DOHH2 (cell line): ENCODE measurements around the gene PRDX6.
"Not testable (repeated sequence)": the region's sequence is repeated elsewhere in the genome, so short reads cannot be mapped to it uniquely, and the experiment has no call there.

Experiments used
- EZH2phosphoT487 ChIP-seq: fragments of 200-600 bp; sonication (generic); IDR thresholded peaks from 2 replicates; pipeline ENCODE4 v1.6.1; 2017; ENCODE audit warnings: borderline replicate concordance, mild to moderate bottlenecking, antibody characterized with exemption, low read length, moderate library complexity, mixed read lengths
- TF ChIP-seq, protein P1 (sequence below): fragments of 200-600 bp; sonication (generic); IDR thresholded peaks from one replicate; pipeline ENCODE4 v1.5.1; 2014; ENCODE audit warnings: antibody characterized with exemption, mild to moderate bottlenecking, low read depth, low read length; ENCODE audit not compliant: poor library complexity, severe bottlenecking

GRCh38 chr1:173464185-173464584 lies 12.9 kb upstream of the PRDX6 start:
- TF ChIP-seq, protein P1, sequence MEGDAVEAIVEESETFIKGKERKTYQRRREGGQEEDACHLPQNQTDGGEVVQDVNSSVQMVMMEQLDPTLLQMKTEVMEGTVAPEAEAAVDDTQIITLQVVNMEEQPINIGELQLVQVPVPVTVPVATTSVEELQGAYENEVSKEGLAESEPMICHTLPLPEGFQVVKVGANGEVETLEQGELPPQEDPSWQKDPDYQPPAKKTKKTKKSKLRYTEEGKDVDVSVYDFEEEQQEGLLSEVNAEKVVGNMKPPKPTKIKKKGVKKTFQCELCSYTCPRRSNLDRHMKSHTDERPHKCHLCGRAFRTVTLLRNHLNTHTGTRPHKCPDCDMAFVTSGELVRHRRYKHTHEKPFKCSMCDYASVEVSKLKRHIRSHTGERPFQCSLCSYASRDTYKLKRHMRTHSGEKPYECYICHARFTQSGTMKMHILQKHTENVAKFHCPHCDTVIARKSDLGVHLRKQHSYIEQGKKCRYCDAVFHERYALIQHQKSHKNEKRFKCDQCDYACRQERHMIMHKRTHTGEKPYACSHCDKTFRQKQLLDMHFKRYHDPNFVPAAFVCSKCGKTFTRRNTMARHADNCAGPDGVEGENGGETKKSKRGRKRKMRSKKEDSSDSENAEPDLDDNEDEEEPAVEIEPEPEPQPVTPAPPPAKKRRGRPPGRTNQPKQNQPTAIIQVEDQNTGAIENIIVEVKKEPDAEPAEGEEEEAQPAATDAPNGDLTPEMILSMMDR: not testable (repeated sequence)
- TF ChIP-seq EZH2phosphoT487: not testable (repeated sequence)
